NCI-H82 treated with DMSO at 0.1 percent for 48 hours (cell line): ENCODE data around the gene YJU2.
A peak's percentile ranks its signal among the peaks of the same experiment; 100 is the strongest.

Source experiments
- DNase-seq: peaks from one replicate; lab custom pipeline; 2025; ENCODE audit not compliant: unreplicated experiment; lab: John Stamatoyannopoulos, UW

Gene YJU2

GRCh38 chr19:4295972-4296771, 49.3 kb downstream of the YJU2 start:
- peak; percentile 51 for DNase-seq

DNA sequence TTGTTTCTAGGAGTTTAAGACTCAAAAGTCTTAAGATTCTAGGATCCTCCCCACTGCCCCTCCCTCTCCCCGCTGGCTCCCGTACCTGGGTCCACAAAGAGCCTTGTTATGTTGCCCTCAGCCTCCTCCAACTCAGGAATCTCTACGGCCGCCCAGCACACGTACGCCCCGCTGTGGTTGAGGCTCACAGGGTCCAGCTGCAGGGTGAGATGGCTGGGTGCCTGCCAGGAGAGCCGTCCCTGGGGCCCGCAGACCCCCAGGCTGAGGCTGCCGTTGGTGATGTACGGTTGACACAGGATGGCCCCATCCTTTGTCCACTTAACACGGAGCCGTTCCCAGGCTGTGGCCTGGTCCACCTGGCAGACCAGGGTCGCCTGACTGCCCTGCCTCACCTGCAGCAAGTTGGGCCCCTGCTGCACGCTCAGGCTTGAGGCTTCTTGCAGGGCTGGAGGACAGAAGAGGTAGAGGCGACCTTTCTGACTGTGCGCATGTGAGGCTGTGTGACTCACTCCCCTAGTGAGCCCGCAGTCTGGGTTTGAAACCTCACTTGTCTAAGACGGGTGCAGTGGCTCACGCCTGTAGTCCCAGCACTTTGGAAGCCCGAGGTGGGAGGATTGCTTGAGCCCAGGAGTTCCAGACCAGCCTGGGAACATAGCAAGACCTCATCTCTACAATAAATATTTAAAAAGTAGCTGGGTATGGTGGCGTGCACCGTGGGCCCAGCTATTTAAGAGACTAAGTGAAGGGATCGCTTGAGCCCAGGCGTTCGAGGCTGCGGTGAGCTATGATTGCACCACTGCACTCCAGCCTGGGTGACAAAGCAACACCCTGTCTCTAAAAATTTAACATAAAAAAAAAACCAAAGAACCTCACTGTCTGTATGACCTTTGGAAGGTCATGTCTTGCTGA, 51.3 kb downstream of the YJU2 start:
- DNase-seq, result no peak

DNA sequence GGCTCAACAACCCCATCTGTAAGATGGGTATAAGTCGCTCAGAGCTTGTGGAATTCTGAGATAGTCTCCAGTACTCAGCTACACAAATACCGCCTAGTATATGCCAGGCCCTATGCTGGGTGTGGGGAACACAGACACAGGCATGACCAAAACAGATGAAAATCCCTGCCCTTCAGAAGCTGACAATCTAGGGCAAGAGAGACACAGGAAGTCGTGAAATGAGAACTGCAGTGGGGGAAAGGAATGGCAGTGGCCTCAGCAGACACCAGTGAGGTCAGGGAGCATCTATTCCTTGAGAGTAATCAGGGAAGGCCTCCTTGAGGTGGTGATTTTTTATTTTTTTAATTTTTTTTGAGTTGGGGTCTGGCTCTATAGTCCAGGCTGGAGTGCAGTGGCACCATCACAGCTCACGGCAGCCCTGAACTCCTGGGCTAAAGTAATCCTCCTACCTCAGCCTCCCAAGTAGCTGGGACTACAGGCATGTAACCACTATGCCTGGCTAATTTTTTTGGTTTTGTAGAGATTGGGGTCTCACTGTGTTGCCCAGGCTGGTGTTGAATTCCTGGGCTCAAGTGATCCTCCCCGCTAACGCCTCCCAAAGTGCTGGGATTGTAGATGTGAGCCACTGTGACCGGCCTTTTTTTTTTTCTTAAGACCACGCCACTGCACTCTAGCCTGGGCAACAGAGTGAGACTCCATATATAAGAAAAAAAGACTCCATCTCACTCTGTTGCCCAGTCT, 52.1 kb downstream of the YJU2 start:
- no peak for DNase-seq

DNA sequence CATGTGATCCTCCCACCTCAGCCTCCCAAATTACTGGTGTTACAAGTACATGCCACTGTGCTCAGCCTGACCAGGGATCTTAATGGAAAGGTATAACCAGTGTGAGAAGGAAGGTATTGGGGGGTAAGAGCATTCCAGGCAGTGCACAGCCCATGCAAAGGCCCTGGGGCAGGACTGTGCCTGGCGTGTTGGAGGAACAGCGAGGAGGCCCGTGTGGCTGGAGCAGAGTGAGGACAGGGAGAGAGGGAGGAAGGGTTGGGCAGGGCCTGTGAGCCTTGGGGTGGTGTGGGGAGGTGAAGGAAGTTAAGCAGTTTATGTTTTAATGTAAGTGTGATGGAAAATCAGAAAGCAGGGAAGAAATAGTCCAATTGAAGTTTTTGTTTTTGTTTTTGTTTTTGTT, 53.7 kb downstream of the YJU2 start:
- DNase-seq, result no peak

DNA sequence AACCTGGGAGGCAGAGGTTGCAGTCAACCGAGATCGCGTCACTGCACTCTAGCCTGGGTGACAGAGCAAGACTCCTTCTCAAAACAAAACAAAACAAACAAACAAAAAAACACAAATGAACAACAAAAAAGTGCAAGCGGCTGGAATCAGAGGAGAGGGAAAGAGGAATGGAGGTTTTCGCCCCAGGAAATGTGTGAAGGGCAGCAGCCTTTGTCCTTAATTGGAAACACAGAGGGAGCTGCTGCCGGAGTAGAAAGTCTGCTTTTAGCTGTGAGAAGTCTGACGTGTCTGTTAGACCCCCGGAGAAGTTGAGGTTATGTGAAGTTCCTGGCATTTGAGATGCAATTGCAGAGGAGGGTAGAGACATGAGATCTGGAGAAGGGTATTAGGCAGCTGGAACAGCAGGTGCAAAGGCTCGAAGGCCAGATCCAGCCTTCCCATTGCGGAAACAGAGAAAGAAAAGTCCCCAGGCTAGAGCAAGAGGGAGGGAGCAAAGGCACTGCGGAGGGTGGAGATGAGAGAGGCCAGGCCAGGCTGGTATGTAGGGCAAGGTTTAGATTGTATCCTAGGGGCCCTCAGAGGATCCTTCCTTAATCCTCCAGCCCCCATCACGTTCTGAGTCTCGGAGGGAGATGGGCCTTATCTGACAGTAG, 54.8 kb downstream of the YJU2 start:
- no peak for DNase-seq

DNA sequence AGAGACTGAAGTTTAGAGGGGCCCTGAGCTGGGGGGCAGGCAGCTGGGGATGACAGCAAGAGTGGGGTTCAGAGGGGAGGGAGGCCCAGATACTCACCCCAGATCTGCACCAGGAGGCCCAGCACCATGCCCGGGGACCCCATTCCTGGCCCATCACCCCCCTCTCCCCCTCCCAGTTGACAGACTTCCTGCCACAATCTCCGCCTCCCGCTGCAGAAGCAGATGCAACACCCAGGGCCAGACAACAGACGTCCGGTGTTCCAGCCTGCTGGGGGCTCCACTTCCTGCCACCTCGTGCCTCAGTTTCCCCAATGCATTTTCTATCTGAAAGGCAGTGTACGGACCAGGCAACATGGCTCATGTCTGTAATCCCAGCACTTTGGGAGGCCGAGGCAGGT, 55.4 kb downstream of the YJU2 start, which contains the start of gene TMIGD2:
Gene TMIGD2, minus strand, starts transcription at position 147 of the 398 bp plus-strand sequence. Its CDS starts 4 bp downstream, at position 143.
- DNase-seq, result no peak

DNA sequence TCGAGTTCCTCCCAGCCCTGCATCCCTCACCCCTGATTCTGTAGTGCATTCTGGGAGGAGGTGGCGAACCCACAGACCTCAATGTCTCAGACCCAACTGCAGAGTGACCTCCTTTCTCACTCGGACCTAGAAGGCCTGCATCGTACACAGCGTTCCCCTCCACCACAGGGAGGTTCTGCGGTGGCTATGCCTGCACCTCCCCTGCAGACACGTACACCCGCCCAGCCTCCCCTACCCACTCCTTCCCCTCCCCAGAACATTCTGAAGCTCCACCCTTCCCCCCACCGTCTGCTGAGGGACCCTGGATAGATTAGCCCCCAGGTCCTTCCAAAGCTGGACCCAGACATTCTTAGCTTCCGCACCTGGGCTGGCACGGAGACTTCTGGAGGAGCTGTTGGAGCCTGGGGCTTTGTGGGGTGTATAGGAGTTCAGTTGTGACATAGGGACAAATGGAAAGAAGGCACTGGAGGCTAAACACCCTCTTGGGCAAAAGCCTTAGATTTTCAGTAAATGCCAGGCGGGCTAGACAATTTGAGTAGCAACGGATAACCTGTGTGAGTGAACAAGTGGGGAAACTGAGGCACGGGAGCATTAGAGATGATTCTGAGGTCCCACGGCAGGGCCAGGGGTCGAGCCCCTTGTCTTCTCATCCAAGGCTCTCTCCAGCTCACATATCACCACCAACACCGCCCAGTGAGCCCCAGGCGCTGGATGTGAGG, 57.1 kb downstream of the YJU2 start:
- DNase-seq, result no peak

- no peak for DNase-seq
Measured at GRCh38 chr19:4304538-4305256, 57.8 kb downstream of the YJU2 start, which contains the start of gene FSD1. TSS of gene FSD1 (plus strand) at chr19:4304598. CDS start at chr19:4304747, 149 bp downstream.

- no peak for DNase-seq
Measured at GRCh38 chr19:4305257-4305612, 58.4 kb downstream of the YJU2 start.

GRCh38 chr19:4305659-4306058, 58.8 kb downstream of the YJU2 start:
- no peak for DNase-seq

DNA sequence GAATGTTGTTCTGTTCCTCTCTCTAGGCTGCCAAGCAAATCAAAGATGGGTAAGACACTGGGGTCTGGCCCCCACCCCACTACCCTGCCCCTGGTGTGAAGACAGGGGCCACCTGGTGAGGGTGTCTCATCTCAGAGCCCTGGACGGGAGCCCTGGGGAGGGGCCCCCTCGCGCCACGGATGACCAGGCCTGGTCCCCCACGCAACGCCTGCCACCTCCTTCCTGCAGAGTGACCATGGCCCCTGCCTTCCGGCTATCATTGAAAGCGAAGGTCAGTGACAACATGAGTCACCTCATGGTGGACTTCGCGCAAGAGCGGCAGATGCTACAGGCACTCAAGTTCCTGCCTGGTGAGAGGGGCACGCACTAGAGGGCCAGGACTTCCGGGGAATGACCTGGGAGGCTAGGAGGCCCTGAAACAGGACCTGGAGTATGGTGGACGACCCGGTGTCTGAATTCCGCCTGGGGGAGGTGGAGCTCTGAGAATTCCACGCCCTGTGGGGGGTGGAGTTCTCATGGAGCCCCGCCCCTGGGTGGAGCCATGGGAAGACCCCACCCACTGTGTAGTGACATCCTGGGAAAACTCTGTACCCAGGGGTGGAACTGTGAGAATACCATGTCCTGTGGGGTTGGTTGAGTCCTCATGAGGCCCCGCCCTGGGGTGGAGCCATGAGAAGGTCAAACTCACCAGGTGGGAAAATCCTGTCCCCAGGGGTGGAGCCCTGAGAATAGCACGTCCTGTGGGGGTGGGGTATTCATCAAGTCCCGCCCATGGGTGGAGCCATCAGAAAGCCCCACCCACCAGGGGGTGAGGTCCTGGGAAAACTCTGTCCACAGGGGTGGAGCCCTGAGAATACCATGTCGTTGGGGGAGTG, 63.6 kb downstream of the YJU2 start:
- DNase-seq, result no peak

GRCh38 chr19:4313847-4314490, 67.1 kb downstream of the YJU2 start:
- DNase-seq, result no peak

- no peak for DNase-seq
Measured at GRCh38 chr19:4316956-4317355, 70.1 kb downstream of the YJU2 start.

- DNase-seq, result no peak
Measured at GRCh38 chr19:4318460-4318859, 71.6 kb downstream of the YJU2 start.
